GM13977 (cell line): ENCODE data around the gene PUSL1.

ENCODE experiments used
- DNase-seq: peaks from one replicate; pipeline ENCODE4 v3.0.0; 2012; ENCODE audit warnings: low spot score
- in situ Hi-C: fragments of 300-500 bp; cut with MboI; formaldehyde crosslinking; loops from one replicate; pipeline ENCODE4 v1.12.0; 2022; ENCODE audit warnings: low sequenced_read_pairs, low pct_unique_long_range_greater_than_20kb, mixed read lengths, inconsistent platforms; ENCODE audit not compliant: unreplicated experiment
- TF ChIP-seq, protein P1 (sequence below): IDR thresholded peaks from 2 replicates; pipeline ENCODE4 v1.5.1; 2012; ENCODE audit warnings: mild to moderate bottlenecking, control low read depth; ENCODE audit not compliant: insufficient read depth; ENCODE audit errors: extremely low read depth, missing control alignments

The PUSL1 gene

GRCh38 chr1:1309251-1310108 is 1.1 kb downstream of the PUSL1 start:
- DNase-seq, result no peak
- TF ChIP-seq, protein P1, sequence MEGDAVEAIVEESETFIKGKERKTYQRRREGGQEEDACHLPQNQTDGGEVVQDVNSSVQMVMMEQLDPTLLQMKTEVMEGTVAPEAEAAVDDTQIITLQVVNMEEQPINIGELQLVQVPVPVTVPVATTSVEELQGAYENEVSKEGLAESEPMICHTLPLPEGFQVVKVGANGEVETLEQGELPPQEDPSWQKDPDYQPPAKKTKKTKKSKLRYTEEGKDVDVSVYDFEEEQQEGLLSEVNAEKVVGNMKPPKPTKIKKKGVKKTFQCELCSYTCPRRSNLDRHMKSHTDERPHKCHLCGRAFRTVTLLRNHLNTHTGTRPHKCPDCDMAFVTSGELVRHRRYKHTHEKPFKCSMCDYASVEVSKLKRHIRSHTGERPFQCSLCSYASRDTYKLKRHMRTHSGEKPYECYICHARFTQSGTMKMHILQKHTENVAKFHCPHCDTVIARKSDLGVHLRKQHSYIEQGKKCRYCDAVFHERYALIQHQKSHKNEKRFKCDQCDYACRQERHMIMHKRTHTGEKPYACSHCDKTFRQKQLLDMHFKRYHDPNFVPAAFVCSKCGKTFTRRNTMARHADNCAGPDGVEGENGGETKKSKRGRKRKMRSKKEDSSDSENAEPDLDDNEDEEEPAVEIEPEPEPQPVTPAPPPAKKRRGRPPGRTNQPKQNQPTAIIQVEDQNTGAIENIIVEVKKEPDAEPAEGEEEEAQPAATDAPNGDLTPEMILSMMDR, result no peak
- in situ Hi-C loops, result no loop called here

- TF ChIP-seq, protein P1, result no peak
- in situ Hi-C loops, result no loop called here
- no peak for DNase-seq
These were observed 1.6 kb downstream of the PUSL1 start for GRCh38 chr1:1310109-1310385.

DNA sequence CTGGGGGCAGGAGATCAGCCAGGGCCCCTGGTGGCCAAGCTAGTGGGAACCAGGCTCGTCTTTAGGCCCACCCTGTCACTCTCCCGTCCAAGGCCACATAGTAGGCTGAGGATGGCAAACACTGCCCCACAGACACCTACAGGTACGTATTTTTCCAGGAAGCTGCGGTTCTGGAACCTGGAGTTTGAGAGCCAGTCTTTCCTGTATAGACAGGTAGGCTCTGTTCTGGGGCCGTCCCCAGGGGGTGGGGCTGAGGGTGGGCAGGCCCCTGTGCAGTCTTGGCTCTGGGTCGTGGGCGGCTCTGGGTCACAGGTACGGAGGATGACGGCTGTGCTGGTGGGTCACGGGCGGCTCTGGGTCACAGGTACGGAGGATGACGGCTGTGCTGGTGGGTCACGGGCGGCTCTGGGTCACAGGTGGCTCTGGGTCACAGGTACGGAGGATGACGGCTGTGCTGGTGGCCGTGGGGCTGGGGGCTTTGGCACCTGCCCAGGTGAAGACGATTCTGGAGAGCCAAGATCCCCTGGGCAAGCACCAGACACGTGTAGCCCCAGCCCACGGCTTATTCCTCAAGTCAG is 2.2 kb downstream of the PUSL1 start:
- in situ Hi-C loops, result no loop called here
- no peak for DNase-seq
- TF ChIP-seq, protein P1, result no peak

DNA sequence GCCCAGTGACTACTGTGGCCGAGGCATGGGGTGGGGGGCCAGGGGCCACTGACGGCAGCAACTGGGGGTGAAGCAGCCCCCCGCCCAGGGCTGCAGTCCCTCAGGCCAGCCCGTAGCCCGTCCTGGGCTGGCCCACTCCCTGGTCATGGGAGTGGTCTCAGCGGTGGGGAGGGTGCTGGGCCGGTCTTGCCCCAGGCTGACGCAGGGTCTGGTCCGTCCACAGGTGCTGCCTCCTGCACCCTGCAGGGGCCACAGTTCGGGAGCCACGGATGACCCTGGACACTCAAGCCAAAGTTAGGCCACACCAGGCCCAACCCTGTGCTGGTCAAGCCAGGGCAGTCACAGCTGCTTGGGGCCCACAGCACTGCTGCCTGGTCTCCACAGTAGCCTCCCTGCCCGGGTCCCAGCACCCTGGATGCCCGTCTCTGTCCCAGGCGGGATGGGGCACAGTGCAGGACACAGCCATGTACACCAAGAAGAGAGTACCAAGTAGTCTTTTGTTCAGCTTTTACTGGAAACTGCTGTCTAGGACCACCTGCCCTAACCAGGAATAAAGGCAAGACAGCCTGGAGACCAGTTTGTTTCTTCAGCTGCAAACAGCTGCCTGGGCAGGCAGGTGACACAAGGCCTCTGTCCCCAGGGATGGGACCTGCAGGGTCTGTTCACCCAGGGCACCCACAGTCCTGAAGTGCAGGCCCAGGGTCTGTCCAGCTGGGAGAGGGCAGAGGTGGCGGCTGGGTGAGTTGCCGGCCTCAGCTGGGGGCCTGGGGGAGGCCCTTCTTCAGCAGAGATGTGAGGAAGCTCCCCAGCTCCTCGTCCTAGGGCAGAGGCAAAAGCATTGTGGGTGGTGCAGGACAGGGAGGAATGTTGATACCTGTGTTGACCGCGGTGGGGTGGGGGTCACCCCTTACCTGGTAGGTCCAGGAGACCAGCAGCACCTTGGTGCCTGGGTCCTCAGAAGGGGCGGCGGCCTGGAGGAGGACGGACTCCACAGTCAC is 3.0 kb downstream of the PUSL1 start:
- TF ChIP-seq, protein P1, result no peak
- DNase-seq, result no peak
- in situ Hi-C loops, result no loop called here

GRCh38 chr1:1312450-1313314 is 4.3 kb downstream of the PUSL1 start:
- in situ Hi-C loops, result no loop called here
- TF ChIP-seq, protein P1, result no peak
- no peak for DNase-seq
